ENCODE data around the gene TADA3. TPM values are rescaled to one million over a fixed set of nuclear protein-coding genes. Genes with fewer than 3 reads are reported as not detected.

TADA3 gene
- total RNA-seq, 2 experiments from 2014 or later: 51.6 to 58.5 TPM

- peaks cover 11% of the 10 kb centered on the region for H3K79me2 ChIP-seq (ENCODE audit: insufficient read depth, low read depth, low read length)
- no peak overlapping the region for H2AFZ ChIP-seq (ENCODE audit: low read length)
- no peak for DNase-seq (ENCODE audit: low spot score)
- no peak overlapping the region for H3K4me2 ChIP-seq (ENCODE audit: low read length)
- no peak overlapping the region for H3K27ac ChIP-seq (ENCODE audit: low read depth, low read length, poor library complexity, severe bottlenecking)
- peaks cover 7% of the 10 kb centered on the region for H3K4me1 ChIP-seq (ENCODE audit: insufficient read depth, low read length, poor library complexity, severe bottlenecking)
- TF ChIP-seq, protein P1, sequence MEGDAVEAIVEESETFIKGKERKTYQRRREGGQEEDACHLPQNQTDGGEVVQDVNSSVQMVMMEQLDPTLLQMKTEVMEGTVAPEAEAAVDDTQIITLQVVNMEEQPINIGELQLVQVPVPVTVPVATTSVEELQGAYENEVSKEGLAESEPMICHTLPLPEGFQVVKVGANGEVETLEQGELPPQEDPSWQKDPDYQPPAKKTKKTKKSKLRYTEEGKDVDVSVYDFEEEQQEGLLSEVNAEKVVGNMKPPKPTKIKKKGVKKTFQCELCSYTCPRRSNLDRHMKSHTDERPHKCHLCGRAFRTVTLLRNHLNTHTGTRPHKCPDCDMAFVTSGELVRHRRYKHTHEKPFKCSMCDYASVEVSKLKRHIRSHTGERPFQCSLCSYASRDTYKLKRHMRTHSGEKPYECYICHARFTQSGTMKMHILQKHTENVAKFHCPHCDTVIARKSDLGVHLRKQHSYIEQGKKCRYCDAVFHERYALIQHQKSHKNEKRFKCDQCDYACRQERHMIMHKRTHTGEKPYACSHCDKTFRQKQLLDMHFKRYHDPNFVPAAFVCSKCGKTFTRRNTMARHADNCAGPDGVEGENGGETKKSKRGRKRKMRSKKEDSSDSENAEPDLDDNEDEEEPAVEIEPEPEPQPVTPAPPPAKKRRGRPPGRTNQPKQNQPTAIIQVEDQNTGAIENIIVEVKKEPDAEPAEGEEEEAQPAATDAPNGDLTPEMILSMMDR (conservative IDR thresholded peaks at IDR 0.05; ENCODE audit: low read length): no peak
- TF ChIP-seq EZH2phosphoT487 (IDR thresholded peaks at IDR 0.05; ENCODE audit: borderline replicate concordance, low read depth, low read length): no peak
- BruUV-seq (replicated peaks): no TSS peak
- CTCF ChIA-PET (ENCODE audit: unreplicated experiment): no interaction called here
- no peaks in the 10 kb centered on the region for H3K9me2 ChIP-seq (ENCODE audit: insufficient read depth, low read length)
- no peaks in the 10 kb centered on the region for H3K9me3 ChIP-seq (ENCODE audit: low read length)
- POLR2A ChIA-PET: no interaction called here
- H3K36me3 ChIP-seq (ENCODE audit: insufficient read depth, low read length): peaks cover 84% of the 10 kb centered on the region
- intact Hi-C loops (cut with micrococcal nuclease; ENCODE audit: unreplicated experiment): no loop called here
- no peak overlapping the region for H3K4me3 ChIP-seq (ENCODE audit: low read depth, low read length, poor library complexity, severe bottlenecking)
- H4K20me1 ChIP-seq (ENCODE audit: insufficient read depth, low read length): no peaks in the 10 kb centered on the region
Observed at GRCh38 chr3:9746330-9746729, 45.9 kb downstream of the TADA3 start.

- Histone ChIP-seq H2AFZ (ENCODE audit: low read length) (no peak overlapping the region), H3K4me3 (ENCODE audit: low read depth, low read length, poor library complexity, severe bottlenecking) (no peak overlapping the region), H3K4me2 (ENCODE audit: low read length) (no peak overlapping the region), H3K9me2 (ENCODE audit: insufficient read depth, low read length) (no peaks in the 10 kb centered on the region), H3K36me3 (ENCODE audit: insufficient read depth, low read length) (peaks cover 86% of the 10 kb centered on the region), H3K27ac (ENCODE audit: low read depth, low read length, poor library complexity, severe bottlenecking) (no peak overlapping the region), H3K79me2 (ENCODE audit: insufficient read depth, low read depth, low read length) (peaks cover 3% of the 10 kb centered on the region), H4K20me1 (ENCODE audit: insufficient read depth, low read length) (no peaks in the 10 kb centered on the region), H3K9me3 (ENCODE audit: low read length) (no peaks in the 10 kb centered on the region), H3K4me1 (ENCODE audit: insufficient read depth, low read length, poor library complexity, severe bottlenecking) (peaks cover 6% of the 10 kb centered on the region)
- intact Hi-C loops (cut with micrococcal nuclease; ENCODE audit: unreplicated experiment): no loop called here
- CTCF ChIA-PET (ENCODE audit: unreplicated experiment): interaction anchor here (1.1 kb wide), 1 partner anchor 13 kb away, joined by 4 read pairs; no protein-coding TSS in a partner anchor
- POLR2A ChIA-PET: interaction anchor here (0.6 to 0.9 kb wide), 2 partner anchors 13 to 14 kb away, joined by 4 read pairs; partner anchors contain the start of gene BRPF1
- TF ChIP-seq EZH2phosphoT487 (IDR thresholded peaks at IDR 0.05; ENCODE audit: borderline replicate concordance, low read depth, low read length): no peak
- TF ChIP-seq, protein P1 (conservative IDR thresholded peaks at IDR 0.05; ENCODE audit: low read length): no peak
- BruUV-seq (replicated peaks): no TSS peak
- DNase-seq (ENCODE audit: low spot score): no peak
Observed at GRCh38 chr3:9745521-9745920, 46.8 kb downstream of the TADA3 start.

DNA sequence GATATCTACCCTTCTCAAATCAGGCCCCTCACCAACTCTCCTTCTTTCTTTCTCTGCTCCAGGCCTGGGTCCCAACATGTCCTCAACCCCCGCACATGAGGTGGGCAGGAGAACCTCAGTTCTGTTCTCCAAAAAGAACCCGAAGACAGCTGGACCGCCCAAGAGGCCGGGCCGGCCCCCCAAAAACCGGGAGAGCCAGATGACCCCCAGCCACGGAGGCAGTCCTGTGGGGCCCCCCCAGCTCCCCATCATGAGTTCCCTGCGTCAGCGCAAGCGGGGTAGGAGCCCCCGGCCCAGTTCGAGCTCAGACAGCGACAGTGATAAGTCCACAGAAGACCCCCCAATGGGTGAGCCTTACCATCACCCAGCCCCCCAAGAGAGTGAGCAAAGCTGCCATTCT is 48.1 kb downstream of the TADA3 start:
- Histone ChIP-seq H3K4me3 (ENCODE audit: low read depth, low read length, poor library complexity, severe bottlenecking) (no peak overlapping the region), H3K9me3 (ENCODE audit: low read length) (no peaks in the 10 kb centered on the region), H3K9me2 (ENCODE audit: insufficient read depth, low read length) (no peaks in the 10 kb centered on the region), H3K36me3 (ENCODE audit: insufficient read depth, low read length) (peaks cover 100% of the 10 kb centered on the region), H2AFZ (ENCODE audit: low read length) (no peak overlapping the region), H3K27ac (ENCODE audit: low read depth, low read length, poor library complexity, severe bottlenecking) (no peak overlapping the region), H4K20me1 (ENCODE audit: insufficient read depth, low read length) (peaks cover 4% of the 10 kb centered on the region; the same call in 1 of the 2 replicates), H3K4me1 (ENCODE audit: insufficient read depth, low read length, poor library complexity, severe bottlenecking) (peaks cover 3% of the 10 kb centered on the region), H3K4me2 (ENCODE audit: low read length) (no peak overlapping the region), H3K79me2 (ENCODE audit: insufficient read depth, low read depth, low read length) (no peaks in the 10 kb centered on the region)
- no TSS peak for BruUV-seq (replicated peaks)
- ChIA-PET POLR2A (no interaction called here), CTCF (ENCODE audit: unreplicated experiment) (no interaction called here)
- intact Hi-C loops (cut with micrococcal nuclease; ENCODE audit: unreplicated experiment): no loop called here
- no peak for TF ChIP-seq EZH2phosphoT487 (IDR thresholded peaks at IDR 0.05; ENCODE audit: borderline replicate concordance, low read depth, low read length)
- TF ChIP-seq, protein P1 (conservative IDR thresholded peaks at IDR 0.05; ENCODE audit: low read length): no peak
- no peak for DNase-seq (ENCODE audit: low spot score)
